ENCODE data around the gene RPS6KA5.

Gene RPS6KA5

DNA sequence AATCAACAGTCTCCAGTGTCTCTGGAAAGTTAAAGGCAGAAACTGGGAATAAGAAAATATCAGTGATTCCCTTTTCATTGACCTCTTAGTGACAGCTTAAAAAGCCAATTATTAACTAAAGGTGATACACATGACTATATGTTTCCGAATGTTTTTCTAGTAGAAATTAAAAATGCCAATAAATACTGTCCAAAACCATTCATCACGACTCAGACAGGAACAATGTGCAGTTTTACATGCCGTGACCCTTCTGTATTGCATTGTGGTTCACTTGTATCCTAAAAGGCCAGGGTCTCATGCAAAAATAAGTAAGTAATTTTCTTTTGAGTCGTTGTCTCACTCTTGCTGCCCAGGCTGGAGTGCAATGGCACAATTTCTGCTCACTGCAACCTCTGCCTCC is 138.3 kb downstream of the RPS6KA5 start:
- DNase-seq: no peak

DNA sequence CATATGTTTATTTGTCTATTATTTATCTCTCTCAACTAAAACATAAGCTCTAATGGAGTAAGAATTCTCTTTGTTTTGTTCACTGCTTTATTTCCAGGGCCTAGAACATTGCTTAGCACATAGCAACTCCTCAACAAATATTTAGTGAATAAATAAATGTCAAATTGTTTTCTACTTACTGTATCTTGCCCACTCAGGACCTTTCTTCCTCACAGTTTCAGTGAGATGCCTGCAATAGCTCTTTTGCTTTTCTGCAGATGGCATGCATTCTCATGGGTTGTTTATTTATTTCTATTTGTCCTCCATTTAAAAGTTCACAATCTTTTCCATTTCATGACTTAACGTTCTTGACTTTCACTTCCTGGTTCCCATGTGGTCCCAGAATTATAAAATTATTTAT is 149.3 kb downstream of the RPS6KA5 start:
- no peak for DNase-seq

DNA sequence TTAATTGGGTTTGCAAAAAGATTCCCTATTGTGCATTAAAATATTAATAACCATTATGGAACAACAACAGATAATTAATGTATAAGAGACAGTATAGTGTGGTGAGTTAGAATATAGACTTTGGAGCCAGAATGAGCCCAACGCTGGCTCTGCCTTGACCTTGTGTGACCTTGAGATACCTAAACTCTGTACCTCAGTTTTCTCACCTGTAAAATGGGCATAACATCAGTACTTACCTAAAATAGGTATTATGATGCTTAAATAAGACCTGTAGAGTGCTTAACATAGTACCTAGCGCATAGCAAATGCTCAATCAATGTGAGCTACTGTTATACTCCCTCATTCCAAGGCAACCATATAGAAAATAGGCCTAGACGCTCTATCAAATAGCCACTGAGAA is 153.3 kb downstream of the RPS6KA5 start:
- no peak for DNase-seq

DNA sequence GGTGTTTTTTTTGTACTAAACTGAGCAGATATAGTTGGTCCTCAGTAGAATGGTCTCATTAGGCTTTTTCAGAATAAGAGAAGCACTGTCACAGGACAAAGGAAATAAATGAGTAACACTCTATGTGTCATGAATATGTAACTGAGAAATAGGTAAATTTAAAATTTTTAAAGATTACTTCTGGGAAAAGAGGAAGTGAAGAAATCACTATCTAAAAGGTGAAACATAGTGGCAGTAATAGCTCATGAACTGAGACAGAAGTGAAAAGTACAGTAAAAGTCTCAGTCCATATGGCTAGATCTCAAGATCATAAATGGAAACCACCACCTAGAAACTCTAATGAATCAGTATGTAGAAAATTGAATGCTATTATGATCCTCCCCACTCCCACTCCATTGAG is 154.9 kb downstream of the RPS6KA5 start:
- no peak for DNase-seq

DNA sequence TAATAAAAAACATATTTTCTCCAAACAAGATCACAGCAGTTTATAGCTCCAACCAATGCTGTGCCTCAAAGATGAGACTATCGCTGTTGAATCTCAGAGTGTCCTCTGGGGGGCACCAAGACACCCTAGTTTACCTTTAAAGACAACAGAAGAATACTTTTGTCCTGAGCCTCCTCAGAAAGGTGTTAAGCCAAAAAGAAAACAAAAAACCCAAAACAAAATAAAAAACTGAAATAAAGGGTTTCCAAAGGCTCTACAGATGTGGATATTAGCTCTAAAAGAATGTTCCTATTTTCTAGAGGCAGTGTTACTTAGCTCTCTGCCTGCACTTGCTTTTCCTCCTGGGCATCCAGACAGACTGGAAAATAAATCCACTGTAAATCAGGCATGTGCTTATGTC is 157.3 kb downstream of the RPS6KA5 start:
- DNase-seq: peak; percentile 55

DNA sequence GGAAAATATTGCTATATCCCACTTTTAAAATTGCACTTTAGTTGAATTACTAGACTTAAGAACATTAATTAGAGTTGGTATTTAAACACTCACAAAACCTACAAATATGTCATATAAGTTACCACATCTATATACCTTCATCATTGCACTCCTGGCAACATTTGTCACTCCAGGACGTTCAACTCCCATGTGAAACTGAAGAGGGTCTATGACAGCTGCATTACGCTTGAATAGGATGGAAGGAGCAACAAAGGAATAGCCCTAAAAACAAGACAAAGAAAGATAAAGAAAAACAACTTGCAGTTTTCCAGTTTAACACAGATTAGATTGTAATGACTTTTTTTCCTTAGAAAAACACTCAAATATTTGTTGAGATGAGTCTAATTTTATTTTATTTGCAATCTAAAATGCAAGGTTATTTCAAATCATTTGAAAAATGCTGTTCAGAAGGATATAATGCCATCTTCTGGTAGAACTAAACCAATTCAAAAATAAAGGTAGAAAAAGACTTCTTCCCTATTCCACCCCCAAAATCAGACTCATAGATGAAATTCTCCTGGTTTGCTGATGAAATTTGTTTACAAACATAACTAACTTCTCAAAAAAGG is 159.9 kb downstream of the RPS6KA5 start:
- DNase-seq: no peak

DNA sequence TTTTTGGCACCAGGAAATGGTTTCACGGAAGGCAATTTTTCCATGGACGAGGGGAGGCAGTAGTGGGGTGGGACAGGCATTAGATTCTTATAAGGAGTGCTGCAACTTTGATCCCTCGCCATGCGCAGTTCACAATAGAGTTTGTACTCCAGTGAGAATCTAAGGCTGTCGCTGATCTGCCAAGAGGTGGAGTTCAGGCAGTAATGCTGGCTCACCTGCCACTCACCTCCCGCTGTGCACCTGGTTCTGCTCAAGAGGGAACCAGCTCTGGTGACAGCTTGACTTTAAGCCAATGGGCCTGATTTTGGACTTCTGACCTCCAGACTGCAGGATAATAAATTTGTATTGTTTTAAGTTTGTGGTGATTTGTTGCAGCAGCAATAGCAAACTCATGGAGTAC is 163.4 kb downstream of the RPS6KA5 start:
- DNase-seq: no peak

DNA sequence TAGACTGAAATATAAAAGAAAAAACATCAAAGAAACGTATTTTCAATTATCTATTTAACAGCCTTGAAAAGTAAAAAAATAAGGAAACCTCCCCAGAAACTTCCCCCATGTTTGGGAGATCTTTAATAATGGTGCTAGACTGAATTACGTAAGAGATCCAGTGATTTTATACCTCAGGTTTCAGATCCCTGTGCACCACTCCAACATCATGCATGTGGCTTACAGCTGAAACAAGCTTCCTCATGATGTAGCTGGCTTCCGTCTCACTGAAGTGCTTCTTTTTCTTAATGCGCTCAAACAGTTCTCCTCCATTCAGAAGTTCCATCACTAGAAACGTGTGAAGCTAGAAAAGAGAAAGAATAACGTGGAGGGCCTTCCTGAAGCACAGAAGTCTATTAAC is 166.2 kb downstream of the RPS6KA5 start:
- no peak for DNase-seq

DNA sequence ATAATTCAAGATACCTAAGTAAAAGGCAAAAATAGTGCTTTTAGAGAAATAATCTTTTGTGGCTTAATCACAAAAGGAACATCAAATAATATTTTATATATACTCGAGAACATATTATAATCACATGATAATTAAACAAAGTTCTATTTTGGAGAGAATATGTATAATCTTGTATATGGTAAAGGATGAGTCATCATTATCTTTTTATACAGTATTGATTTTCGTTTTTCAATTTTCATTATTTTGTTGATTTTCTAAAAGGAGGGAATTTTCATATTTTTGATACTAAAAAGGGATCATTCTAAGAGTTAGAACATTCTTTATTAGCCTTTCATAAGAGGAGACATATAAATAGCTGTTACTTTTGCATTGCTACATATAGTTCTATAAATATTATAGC is 166.9 kb downstream of the RPS6KA5 start:
- DNase-seq: no peak

DNA sequence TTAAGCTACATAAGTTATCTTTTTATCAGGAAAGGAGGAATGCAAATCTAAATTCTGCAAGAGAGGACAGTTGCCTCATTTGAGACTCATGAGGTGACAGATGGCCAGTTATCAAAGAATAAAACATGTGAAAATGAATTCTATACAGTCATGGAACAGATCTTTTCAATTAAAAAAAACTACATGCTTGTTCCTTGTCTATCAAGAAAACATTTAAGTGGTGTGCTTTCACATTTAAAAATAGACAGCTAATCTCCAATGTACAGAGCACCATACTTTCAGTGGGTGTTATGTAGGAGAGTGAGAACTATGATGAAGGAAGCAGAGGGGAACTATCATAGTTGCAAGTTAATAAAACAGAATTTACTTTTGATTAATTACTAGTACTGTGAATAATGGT is 167.5 kb downstream of the RPS6KA5 start:
- no peak for DNase-seq

DNA sequence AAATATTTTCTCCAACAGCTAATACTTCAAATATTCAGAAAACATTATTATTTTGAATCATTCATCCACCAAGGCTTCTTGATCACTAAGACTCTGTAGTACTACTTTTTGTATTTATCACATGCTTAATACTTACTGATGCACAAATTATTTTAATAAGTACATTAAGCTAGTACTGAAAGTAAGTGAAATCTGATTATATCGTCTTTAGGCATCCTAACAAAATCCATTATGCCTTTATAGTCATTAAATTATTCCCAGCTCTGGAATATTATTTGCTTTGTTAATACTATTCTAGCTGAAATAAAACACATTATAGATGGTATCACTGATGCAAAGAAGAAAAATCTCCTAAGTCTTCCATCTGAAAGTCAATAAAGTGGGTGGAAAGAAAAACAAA is 169.1 kb downstream of the RPS6KA5 start:
- no peak for DNase-seq

DNA sequence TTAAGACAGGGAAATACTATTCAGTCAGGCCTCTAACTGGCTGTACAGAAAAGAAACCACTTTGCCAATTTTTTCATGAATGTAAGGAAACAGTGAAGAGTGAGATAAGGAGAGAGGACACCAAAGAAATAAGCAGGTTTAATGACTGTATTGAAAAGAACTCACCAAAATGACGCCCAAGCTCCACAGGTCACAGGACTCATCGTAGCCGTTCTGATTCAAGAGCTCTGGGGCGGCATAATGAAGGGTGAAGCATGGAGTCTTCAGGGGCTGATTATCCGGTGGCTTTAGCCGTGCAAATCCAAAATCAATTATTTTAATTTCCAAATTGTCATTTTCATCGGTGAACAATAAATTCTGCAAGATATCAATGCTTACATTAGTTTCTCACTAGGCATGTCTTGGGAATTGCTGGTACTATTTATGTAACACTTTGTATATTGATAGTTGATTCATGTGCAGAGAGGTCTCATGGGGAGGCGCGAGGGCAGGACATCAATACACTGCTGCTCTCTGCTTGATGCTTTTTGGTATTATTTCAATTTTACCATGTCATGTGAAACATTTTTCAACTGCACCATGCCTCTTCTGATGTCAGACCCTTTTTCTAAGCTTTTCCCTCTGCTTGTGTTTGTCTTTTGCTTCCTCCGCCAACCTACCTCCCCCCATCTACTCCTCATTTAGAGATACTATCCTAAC is 170.0 kb downstream of the RPS6KA5 start:
- no peak for DNase-seq

DNA sequence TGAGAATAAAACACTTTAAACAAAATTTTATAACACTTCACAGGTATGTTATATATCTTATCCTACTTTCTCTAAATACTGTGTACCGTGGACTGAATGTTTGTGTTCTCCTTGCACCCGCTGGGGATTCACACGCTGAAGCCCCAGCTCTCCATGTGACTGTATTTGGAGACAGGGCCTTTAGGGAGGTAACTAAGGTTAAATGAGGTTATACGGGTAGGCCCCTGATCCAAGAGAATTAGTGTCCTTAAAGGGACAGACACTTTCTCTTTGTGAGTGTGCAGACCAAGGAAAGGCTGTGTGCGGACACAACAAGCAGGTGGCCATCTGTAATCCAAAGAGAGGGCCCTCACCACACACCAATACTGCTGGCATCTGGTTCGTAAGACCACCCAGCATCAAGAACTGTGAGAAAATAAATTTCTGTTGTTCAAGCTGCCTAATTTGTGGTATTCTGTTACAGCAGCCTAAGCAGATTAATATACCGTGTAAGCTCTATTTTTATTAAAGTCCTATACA is 174.1 kb downstream of the RPS6KA5 start:
- no peak for DNase-seq

DNA sequence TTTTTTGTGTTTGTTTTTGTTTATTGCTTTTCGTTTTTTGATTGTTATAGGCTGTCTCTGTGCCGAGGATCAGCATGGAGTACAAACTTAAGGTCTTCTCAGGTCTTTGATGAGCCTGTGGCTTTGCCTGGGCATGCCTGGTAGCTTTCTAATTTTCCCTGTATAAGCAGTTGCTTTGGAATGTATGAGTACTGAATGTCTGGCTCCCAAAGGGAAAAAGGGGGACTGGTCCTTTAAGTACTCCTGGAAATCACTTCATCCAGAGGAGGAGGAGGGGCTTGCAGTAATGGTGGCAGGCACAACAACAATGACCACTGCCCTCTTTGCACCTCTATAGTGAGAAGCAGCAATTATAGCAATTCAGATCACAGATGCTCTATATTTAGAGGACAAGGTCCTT is 176.7 kb downstream of the RPS6KA5 start:
- no peak for DNase-seq

DNA sequence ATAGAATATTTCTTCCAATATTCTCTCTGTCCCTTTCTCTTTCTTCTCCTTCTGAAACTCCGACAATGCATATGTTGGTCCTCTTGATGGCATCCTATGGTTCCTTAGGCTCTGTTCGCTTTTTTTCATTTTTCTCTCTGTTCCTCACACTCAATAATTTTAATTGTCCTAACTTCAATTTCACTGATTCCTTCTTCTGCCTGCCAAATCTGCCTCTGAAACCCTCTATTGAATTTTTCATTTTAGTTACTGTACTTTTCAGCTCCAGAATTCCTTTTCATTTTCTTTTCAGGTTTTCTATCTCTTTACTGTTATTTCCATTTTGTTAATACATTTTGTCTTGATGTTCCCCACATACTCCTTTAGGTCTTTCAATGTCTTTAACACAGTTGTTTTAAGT is 177.2 kb downstream of the RPS6KA5 start:
- no peak for DNase-seq

DNA sequence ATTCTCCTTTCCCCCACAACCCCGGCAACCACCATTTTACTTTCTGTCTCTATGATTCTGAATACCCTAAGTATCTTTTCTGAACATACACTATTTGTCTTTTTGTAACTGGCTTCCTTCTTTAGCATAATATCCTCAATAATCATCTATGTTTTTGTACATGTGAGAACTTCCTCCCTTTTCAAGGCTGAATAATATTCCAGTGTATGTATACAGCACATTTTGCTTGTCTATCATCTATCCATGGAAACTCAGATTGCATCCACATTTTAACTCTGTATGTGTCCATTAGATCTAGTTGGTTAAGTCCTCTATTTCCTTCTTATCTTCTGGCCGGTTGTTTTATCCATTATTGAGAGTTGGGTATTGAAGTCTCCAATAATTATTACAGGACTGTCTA is 180.2 kb downstream of the RPS6KA5 start:
- DNase-seq: no peak

DNA sequence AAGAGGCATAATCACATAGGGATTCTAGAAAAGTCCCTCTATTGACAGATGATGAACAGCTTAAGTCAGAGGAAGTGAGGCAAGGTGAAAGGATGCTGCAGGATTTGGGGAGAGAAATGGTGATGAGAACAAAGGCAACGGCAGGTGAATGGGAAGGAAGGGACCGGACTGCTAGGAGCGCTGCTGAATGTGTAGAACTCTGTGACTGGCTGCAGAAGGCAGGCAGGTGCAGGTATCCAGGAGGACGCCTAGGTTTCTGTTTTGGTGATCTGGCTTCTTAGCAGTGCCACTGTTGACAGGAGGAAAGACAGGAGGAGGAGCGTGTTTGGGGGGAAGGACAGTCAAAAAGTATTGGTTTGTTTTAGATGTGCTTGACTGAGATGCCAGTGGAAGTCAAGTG is 185.8 kb downstream of the RPS6KA5 start:
- no peak for DNase-seq

DNA sequence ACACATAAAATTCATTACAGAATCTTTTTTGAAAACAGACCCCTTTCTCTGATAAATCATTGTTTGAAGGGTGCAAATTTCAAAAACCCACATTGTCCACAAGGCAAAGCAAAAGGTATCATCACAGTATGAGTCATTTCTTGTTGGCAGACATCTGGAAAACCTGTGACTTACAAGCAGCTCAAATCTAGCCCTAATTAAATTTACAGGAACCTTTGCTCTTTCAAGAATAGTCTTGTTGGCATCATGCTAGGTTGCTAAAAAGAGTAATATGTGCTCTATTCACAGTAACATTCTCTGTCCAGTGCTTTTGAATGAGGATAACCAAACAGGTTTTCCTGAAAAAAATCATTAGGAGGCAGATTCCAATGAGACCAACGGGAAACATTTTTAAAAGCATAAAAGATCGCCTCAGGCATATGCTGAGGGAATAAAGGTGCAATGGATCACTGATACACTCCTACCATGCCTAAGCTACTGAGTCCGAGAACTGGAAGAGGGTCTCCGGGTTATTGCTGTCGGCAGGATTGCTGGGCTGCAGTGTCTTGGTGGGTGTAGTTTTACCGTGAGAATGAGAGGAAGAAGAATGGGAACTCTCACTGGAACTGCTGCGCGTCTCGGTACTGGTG is 188.7 kb downstream of the RPS6KA5 start:
- no peak for DNase-seq

DNA sequence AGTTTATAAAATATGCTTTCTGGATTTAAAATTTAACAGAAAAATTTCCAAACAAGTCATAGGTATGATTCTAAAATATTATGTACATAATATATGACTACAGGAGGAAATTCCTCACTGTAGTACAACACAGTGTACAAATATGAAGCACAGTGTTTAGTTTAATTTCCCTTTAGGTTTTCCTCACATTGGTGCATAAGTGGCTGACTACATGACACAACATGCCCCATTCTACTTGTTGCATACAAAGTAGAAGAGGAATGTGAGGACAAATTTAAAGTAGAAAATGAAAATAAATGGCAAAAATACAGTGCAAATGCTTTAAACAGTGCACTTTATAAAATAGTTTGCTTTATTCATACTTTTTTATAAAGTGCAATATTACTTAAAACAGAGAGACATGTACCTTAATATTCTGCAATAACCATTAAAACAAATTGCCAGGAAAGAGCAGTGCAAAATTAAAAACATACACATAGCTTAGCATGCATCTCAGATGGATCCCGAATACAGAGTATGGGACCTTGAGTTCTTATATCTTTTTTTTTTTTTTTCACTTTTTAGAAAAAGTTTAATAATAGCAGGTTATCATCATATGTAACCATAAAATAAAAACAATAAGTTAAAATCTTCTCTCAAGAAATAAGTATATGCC is 189.4 kb downstream of the RPS6KA5 start:
- DNase-seq: no peak

DNA sequence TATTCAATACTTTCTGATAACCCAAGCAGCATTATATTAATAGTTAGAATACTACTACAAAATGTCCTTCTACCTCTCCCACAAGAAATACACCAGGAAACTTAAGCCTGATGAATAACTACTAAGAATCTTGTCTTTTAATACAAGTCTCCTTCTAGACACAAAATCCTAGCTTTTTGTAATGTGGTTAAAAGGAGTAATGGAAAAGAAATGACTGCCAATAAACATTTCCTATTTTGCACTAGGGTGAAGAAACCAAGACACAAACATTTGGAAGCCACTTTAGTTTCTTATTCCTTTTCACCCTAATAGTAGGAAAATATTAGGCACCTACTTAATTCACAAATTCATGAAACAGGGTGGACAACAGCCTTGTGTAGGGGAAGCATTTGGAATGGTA is 192.9 kb downstream of the RPS6KA5 start:
- no peak for DNase-seq

DNA sequence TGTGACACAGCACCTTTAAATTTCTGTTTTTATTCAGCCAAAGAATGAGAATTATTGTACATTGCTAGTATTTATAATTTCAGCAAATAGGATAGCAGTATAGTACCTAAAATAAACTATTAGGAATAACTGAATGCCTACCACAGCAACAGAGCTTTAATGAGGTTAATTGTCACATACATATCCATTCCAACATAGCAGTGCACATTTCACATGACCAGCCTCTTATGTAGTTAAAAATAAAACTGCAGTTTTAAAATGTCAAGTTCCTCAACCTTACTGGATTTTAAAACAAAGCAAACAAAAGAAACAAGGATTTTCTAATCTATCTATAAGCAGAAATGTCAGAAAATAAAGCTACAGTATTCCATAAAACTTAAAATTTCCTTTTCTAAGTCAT is 193.6 kb downstream of the RPS6KA5 start:
- DNase-seq: no peak

DNA sequence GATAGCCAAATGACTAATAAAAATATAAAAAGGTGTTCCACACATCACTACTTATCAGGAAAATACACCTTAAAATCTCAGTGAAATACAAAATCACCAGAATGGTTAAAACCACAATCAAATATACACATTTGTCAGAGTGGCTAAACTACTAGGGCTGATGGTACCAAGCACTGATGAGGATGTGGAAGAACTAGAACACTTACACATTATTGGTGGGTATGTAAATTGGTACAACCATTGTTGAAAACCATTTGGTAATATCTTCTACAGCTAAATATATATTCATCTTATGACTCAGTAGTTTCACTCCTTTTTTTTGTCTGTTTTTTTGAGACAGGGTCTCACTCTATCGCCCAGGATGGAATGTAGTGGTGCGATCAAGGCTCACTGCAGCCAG is 195.7 kb downstream of the RPS6KA5 start:
- no peak for DNase-seq

DNA sequence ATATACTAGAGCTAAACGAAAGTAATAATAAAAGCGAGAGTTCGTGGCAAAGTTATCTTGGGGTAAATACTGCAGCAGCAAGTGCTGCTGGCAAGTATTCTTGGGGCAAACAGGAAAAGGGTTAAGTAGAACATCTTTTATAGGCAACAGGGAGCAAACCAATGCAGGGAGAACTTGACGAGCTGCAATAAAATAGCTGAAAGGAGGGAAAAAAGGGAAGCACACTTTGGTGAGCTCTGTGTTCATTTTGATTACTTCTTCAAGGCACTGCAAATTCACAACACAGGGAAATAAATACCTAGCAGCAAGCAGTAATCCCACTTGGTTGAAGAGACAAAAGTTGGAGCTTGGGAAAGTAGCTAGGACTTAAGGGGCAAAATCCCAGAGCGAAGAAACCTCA is 201.9 kb downstream of the RPS6KA5 start:
- no peak for DNase-seq

DNA sequence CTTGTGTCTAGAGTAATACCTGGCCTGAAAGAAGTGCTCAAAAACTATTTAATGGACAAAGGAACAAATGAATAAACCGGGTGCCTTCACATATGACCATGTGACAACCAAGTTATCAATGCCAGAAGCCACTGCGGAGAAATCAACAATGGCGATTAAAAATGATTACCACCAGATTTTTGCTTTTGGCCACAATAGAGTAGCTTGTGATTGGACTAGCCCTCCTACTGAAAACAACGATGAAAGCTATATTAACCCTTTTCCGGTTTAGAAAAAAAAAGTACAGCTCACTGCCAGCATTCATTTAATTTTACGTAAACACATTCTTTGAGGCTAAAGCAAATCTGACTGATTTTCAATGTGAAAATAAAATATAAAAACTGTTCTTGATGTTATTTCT is 202.6 kb downstream of the RPS6KA5 start:
- DNase-seq: no peak

Data from activated CD4-positive, alpha-beta T cell treated with anti-CD3 and anti-CD28 coated beads, Interleukin-2, amount 50 U/mL, for 4 hours (primary cell).